Measurements from ENCODE around the gene ZFP36L2.

DNA sequence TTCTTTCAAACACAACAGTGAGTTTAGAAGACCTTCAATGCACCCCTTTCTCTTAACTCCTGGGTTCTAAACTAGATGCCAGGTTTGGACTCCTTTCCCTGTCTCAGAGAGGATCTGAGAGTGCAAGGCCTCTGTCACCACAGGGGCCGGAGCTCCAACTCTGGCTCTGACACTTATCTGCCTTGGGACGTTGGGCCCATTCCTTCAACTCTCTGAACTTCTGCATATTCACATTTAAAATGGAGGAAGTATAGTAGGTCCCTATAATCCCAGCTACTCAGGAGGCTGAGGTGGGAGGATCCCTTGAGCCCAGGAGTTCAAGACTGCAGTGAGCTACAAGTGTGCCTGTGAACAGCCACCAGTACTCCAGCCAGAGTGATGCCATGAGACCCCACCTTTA lies 44.1 kb upstream of the ZFP36L2 start:
- TF ChIP-seq, protein P1, sequence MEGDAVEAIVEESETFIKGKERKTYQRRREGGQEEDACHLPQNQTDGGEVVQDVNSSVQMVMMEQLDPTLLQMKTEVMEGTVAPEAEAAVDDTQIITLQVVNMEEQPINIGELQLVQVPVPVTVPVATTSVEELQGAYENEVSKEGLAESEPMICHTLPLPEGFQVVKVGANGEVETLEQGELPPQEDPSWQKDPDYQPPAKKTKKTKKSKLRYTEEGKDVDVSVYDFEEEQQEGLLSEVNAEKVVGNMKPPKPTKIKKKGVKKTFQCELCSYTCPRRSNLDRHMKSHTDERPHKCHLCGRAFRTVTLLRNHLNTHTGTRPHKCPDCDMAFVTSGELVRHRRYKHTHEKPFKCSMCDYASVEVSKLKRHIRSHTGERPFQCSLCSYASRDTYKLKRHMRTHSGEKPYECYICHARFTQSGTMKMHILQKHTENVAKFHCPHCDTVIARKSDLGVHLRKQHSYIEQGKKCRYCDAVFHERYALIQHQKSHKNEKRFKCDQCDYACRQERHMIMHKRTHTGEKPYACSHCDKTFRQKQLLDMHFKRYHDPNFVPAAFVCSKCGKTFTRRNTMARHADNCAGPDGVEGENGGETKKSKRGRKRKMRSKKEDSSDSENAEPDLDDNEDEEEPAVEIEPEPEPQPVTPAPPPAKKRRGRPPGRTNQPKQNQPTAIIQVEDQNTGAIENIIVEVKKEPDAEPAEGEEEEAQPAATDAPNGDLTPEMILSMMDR (IDR thresholded peaks at IDR 0.05): no peak
- TF ChIP-seq POLR2AphosphoS5 (IDR thresholded peaks at IDR 0.05) (no peak), POLR2A (IDR thresholded peaks at IDR 0.05; ENCODE audit: low read depth) (no peak), EP300 (IDR thresholded peaks at IDR 0.05) (no peak)
